ENCODE results near the gene PRR16.

PRR16 gene

GRCh38 chr5:120436996-120437395, 27.1 kb upstream of the PRR16 start:
- TF ChIP-seq CTCF (IDR thresholded peaks at IDR 0.05; ENCODE audit: low read depth, low read length) (no peak), MYC (IDR thresholded peaks at IDR 0.05; ENCODE audit: low read depth, low read length) (no peak), POLR2A (IDR thresholded peaks at IDR 0.05; ENCODE audit: extremely low read depth, insufficient read length) (no peak)
- TF ChIP-seq, protein P1, sequence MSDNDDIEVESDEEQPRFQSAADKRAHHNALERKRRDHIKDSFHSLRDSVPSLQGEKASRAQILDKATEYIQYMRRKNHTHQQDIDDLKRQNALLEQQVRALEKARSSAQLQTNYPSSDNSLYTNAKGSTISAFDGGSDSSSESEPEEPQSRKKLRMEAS (IDR thresholded peaks at IDR 0.05; ENCODE audit: low read depth, low read length): no peak
- peak; percentile 4 for DNase-seq (ENCODE audit: low read depth)

DNA sequence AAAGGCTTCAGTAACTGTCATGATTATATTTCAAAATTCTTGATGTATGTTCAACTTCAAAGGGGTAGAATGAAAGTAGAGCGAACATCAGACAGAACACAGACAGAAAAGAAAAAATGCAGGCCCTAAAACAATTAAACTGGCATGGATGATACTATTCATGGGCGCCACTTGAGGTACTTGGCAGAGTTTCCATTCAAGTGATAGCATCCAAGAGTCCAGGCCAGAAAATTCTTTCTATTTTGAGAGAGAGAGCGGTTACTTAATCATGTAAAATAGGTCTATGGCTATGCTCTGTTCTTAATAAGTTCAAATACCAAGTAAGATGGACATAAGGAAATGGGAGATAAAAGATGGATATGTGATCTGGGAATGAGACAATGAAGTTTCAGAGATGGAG, 21.4 kb upstream of the PRR16 start:
- no peak for DNase-seq (ENCODE audit: low read depth)
- TF ChIP-seq, protein P1 (IDR thresholded peaks at IDR 0.05; ENCODE audit: low read depth, low read length): no peak
- TF ChIP-seq CTCF (IDR thresholded peaks at IDR 0.05; ENCODE audit: low read depth, low read length) (no peak), MYC (IDR thresholded peaks at IDR 0.05; ENCODE audit: low read depth, low read length) (no peak), POLR2A (IDR thresholded peaks at IDR 0.05; ENCODE audit: extremely low read depth, insufficient read length) (no peak)
- no peak overlapping the region for H3K4me3 ChIP-seq (ENCODE audit: low read depth, low read length)

More at GRCh38 chr5:120436996-120437395, 27.1 kb upstream of the PRR16 start:
- no peak overlapping the region for H3K4me3 ChIP-seq (ENCODE audit: low read depth, low read length)

- H3K4me3 ChIP-seq (ENCODE audit: low read depth, low read length): no peak overlapping the region
- DNase-seq (ENCODE audit: low read depth): no peak
- TF ChIP-seq CTCF (IDR thresholded peaks at IDR 0.05; ENCODE audit: low read depth, low read length) (no peak), POLR2A (IDR thresholded peaks at IDR 0.05; ENCODE audit: extremely low read depth, insufficient read length) (no peak), MYC (IDR thresholded peaks at IDR 0.05; ENCODE audit: low read depth, low read length) (no peak)
- TF ChIP-seq, protein P1 (IDR thresholded peaks at IDR 0.05; ENCODE audit: low read depth, low read length): no peak
Measured at GRCh38 chr5:120443607-120444006, 20.5 kb upstream of the PRR16 start.

- DNase-seq (ENCODE audit: low read depth): no peak
- H3K4me3 ChIP-seq (ENCODE audit: low read depth, low read length): no peak overlapping the region
- TF ChIP-seq MYC (IDR thresholded peaks at IDR 0.05; ENCODE audit: low read depth, low read length): no peak
- TF ChIP-seq, protein P1 (IDR thresholded peaks at IDR 0.05; ENCODE audit: low read depth, low read length): no peak
- no peak for TF ChIP-seq CTCF (IDR thresholded peaks at IDR 0.05; ENCODE audit: low read depth, low read length)
- TF ChIP-seq POLR2A (IDR thresholded peaks at IDR 0.05; ENCODE audit: extremely low read depth, insufficient read length): no peak
Measured at GRCh38 chr5:120446068-120446492, 18.0 kb upstream of the PRR16 start.

DNA sequence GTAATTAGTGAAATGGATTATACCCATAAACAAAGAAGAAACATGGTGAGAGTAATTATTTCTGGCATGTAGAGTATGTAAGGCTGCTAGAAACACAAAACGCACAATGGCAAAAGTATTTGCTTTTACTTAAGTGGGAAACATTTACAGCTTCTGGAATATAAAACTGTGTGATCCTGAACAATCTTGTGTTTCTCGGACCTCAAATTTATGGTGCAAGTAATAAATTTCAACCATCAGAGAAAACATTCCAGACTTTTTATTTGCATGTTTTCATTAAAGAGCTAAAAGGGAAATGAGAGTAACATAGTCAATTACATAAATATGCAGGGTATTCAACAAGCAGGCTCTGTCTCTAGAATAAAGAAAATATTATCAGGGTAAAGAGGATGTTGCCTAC, 17.2 kb upstream of the PRR16 start:
- no peak for DNase-seq (ENCODE audit: low read depth)
- TF ChIP-seq, protein P1 (IDR thresholded peaks at IDR 0.05; ENCODE audit: low read depth, low read length): no peak
- TF ChIP-seq POLR2A (IDR thresholded peaks at IDR 0.05; ENCODE audit: extremely low read depth, insufficient read length): no peak
- TF ChIP-seq MYC (IDR thresholded peaks at IDR 0.05; ENCODE audit: low read depth, low read length): no peak
- no peak for TF ChIP-seq CTCF (IDR thresholded peaks at IDR 0.05; ENCODE audit: low read depth, low read length)
- H3K4me3 ChIP-seq (ENCODE audit: low read depth, low read length): no peak overlapping the region
